ENCODE results near the gene SLC2A3. TPM values are rescaled to one million over a fixed set of nuclear protein-coding genes. Genes with fewer than 3 reads are reported as not detected.
"Not testable (repeated sequence)": the region's sequence is repeated elsewhere in the genome, so short reads cannot be mapped to it uniquely, and the experiment has no call there.

SLC2A3 gene
- polyA plus RNA-seq (ENCODE audit: insufficient read length in 12 of 12), result 10 to 100 TPM in 11 of 12 donors, not detected in 1; 10.2 to 78.4 (median 22.3) TPM
- long read RNA-seq, donor 1, partial matches to known transcripts, result 15 of 16 reads
- long read RNA-seq, donor 1, other reads (novel, unspliced or antisense), result 0 of 16 reads
- long read RNA-seq, donor 2, partial matches to known transcripts, result 0 of 2 reads
- long read RNA-seq, donor 2, other reads (novel, unspliced or antisense), result 0 of 2 reads
- long read RNA-seq, donor 3, partial matches to known transcripts, result 0 of 1 reads
- long read RNA-seq, donor 3, other reads (novel, unspliced or antisense), result 0 of 1 reads
- long read RNA-seq, donor 4, partial matches to known transcripts, result 0 of 1 reads
- long read RNA-seq, donor 4, other reads (novel, unspliced or antisense), result 0 of 1 reads
- long read RNA-seq, donor 5, result 0 reads
- long read RNA-seq, donor 6, partial matches to known transcripts, result 0 of 2 reads
- long read RNA-seq, donor 6, other reads (novel, unspliced or antisense), result 0 of 2 reads
- long read RNA-seq, donor 7, partial matches to known transcripts, result 0 of 2 reads
- long read RNA-seq, donor 7, other reads (novel, unspliced or antisense), result 0 of 2 reads
- long read RNA-seq, donor 8, partial matches to known transcripts, result 0 of 1 reads
- long read RNA-seq, donor 8, other reads (novel, unspliced or antisense), result 0 of 1 reads
- long read RNA-seq, donor 9, partial matches to known transcripts, result 0 of 1 reads
- long read RNA-seq, donor 9, other reads (novel, unspliced or antisense), result 0 of 1 reads
- long read RNA-seq, donor 10, partial matches to known transcripts, result 0 of 4 reads
- long read RNA-seq, donor 10, other reads (novel, unspliced or antisense), result 0 of 4 reads
- long read RNA-seq, donor 11, partial matches to known transcripts, result 0 of 3 reads
- long read RNA-seq, donor 11, other reads (novel, unspliced or antisense), result 0 of 3 reads

GRCh38 chr12:7935590-7936581 is at the start of gene SLC2A3:
SLC2A3 (minus strand) TSS chr12:7936187; CDS start chr12:7936034, 153 bp downstream.
- peak; percentile 89 for DNase-seq

DNA sequence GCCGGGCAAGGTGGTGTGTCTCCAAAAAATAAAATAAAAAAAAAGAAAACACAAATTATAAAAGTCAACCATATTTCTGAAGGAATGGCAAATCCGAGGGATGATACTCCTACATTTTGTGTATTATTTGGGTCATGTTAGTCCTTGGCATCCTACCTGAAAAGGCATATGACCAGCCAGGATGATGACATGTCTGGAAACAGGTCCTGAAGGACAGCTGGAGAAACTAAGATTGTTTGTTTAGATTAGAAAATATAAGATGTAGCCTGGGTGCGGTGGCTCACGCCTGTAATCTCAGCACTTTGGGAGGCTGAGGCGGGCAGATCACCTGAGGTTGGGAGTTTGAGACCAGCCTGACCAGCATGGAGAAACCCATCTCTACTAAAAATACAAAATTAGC is 48.9 kb upstream of the SLC2A3 start:
- DNase-seq, result no peak

GRCh38 chr12:7983460-7983859 is 47.5 kb upstream of the SLC2A3 start:
- not testable (repeated sequence) for DNase-seq

DNA sequence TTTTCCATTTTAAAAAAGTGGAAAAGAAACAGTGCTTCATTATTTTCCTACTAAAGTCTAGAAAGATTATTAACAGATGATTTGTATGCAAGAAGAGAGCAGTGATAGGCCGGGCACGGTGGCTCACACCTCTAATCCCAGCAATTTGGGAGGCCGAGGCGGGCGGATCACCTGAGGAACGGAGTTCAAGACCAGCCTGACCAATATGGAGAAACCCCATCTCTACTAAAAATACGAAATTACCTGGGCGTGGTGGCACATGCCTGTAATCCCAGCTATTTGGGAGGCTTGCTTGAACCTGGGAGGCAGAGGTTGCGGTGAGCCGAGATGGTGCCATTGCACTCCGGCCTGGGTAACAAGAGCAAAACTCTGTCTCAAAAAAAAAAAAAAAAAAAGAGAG is 47.0 kb upstream of the SLC2A3 start:
- DNase-seq, result not testable (repeated sequence)

GRCh38 chr12:7982332-7982735 is 46.3 kb upstream of the SLC2A3 start:
- DNase-seq, result not testable (repeated sequence)

DNA sequence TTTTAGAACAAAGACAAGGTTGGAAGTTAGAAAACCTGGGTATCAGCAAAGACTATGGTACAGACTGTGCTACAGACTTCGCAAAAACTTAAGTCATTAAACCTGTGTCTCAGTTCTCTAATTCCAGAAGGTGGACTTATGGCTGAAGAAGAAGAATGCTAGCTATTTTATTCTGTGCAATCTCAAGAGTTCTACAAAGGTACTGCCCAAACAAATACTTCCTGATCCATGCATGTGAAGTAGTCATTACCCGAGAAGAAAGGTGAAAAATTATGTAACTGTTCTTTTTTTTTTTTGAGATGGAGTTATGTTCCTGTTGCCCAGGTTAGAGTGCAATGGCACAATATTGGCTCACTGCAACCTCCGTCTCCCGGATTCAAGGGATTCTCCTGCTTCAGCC is 45.5 kb upstream of the SLC2A3 start:
- DNase-seq, result no peak

DNA sequence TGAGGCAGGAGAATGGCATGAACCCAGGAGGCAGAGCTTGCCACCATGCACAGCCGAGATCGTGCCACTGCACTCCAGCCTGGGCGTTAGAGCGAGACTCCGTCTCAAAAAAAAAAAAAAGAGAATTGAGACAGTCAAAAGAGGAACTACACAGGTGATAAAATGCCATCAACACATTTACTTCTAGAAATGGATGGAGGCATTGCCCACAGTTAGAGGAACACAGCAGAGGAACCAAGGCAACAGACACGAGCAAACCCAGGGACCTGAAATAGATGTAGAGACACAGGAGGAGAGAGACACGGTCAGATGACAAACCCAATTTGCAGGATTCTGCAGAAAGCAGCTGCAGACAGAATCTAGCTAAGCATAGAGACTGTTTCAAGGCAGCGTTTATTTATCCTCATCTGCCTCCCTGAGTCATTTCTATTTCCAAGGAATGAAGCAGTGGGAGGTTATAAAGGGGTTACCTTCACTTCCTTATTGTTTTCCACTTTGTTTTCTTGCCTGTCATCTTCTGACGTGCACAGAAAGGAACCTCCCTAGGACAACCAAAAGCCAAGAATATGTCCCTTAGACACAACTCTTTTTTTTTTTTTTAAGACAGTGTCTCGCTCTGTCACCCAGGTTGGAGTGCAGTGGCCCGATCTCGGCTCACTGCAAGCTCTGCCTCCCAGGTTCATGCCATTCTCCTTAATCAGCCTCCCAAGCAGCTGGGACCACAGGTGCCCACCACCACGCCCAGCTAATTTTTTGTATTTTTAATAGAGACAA is 41.6 kb upstream of the SLC2A3 start:
- DNase-seq, result not testable (repeated sequence)

DNA sequence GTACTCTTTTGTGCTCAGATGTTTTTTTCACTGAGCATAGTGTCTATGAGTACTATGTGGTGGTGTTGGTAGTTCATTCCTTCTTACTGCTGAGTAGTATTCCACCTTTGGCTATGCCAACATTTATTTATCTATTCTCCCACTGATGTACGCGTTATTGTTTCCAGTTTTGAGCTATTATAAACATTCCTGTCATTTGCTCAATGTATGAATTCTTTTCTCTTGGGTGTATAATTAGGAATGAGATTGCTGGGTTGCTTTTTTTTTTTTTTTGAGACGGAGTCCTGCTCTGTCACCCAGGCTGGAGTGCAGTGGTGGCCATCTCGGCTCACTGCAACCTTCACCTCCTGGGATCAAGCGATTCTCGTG is 37.5 kb upstream of the SLC2A3 start:
- DNase-seq, result no peak

DNA sequence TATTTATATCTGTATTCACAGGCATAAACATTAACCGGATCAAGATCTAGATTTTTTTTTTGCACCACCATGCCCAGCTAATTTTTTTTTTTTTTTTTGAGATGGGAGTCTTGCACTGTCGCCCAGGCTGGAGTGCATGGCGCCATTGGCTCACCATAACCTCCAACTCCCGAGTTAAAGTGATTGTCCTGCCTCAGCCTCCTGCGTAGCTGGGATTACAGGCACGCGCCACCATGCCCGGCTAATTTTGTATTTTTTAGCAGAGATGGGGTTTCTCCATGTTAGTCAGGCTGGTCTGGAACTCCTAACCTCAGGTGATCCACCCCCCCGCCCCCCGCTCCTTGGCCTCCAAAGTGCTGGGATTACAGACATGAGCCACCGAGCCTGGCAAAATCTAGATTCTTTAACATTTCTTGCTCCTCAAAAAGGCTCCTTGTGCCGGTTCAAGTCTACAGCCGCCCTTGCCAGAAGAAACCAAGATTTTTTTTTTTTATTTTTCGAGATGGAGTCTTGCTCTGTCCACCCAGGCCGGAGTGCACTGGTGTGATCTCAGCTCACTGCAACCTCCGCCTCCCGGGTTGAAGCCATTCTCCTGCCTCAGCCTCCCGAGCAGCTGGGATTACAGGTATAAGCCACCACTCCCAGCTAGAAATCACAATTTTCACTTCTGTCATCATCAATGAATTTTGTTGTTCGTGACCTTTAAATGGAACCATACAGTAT is 36.9 kb upstream of the SLC2A3 start:
- no peak for DNase-seq

GRCh38 chr12:7972269-7972668 is 36.3 kb upstream of the SLC2A3 start:
- not testable (repeated sequence) for DNase-seq

- DNase-seq, result not testable (repeated sequence)
Observed at GRCh38 chr12:7971765-7972164, 35.8 kb upstream of the SLC2A3 start.

- peak; percentile 89 for DNase-seq
Observed at GRCh38 chr12:7970475-7971252, 34.7 kb upstream of the SLC2A3 start.

DNA sequence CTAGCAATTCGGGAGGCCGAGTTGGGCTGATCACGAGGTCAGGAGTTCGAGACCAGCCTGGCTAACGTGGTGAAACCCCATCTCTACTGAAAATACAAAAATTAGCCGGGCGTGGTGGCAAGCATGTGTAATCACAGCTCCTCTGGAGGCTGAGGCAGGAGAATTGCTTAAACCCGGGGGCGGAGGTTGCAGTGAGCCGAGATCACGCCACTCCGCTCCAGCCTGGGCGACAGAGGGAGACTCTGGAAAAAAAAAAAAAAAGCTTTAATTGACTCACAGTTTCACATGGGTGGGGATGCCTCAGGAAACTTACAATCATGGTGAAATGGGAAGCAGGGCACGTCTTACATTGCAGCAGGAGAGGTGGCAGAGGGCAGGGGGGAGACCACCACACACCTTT is 30.6 kb upstream of the SLC2A3 start:
- DNase-seq, result no peak

DNA sequence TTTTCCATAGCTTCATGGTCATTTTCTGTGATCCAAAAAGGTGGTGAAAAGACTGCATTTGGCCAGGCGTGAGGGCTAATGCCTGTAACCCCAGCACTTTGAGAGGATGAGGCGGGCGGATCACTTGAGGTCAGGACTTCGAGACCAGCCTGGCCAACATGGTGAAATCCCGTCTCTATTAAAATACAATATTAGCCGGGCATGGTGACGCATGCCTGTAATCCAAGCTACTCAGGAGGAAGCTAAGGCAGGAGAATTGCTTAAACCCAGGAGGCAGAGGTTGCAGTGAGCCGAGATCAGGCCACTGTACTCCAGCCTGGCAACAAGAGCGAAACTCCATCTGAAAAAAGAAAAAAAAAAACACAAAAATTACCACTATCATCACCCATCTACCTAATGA is 28.7 kb upstream of the SLC2A3 start:
- not testable (repeated sequence) for DNase-seq

DNA sequence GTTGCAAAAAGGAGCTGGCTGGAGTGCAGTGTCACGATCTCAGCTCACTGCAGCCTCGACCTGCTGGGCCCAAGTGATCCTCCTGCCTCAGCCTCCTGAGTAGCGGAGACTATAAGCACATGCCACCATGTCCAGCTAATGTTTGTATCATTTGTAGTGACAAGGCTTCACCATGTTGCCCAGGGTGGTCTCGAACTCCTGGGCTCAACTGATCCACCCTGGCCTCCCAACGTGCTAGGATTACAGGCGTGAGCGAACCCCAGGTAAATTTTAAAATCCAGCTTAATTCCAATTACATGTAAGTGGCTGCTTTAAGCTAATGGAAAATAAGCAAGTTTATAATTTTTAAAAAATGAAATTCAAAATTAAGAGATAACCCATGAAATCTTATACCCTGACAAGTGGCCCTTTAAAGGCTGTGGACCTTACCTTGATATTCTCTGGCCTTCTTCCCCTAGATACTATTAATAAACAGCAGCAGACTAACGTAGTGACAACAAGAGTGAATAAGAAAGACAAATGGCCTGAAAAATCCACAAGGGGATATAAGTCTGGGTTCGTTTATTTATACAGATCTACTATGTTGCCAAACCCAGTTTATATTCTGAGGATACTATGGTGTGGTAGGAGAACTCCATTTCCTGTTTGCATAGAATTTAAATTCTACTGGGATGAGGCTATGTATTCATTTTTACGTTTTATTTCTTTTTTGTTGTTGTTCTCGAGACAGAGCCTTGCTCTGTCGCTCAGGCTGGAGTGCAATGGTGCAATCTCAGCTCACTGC is 25.6 kb upstream of the SLC2A3 start:
- no peak for DNase-seq

- DNase-seq, result no peak
Observed at GRCh38 chr12:7959701-7960121, 23.7 kb upstream of the SLC2A3 start.

DNA sequence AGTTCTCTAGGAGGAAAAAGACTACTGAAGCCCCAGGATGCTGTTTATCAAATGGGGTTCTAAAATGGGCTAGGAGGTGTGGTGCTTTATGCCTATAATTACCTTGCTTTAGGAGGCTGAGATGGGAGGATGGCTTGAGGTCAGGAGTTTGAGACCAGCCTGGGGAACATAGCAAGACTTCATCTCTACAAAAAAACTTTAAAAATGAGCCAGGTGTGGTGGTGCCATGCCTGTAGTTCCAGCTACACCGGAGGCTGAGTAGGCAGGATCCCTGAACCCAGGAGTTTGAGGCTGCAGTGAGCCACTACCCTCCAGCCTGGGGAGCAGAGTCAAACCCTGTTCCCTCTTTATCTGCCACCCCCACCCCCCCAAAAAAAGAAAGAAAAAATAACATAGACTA is 23.3 kb upstream of the SLC2A3 start:
- no peak for DNase-seq

- DNase-seq, result not testable (repeated sequence)
Observed at GRCh38 chr12:7954877-7955276, 18.9 kb upstream of the SLC2A3 start.
